ENCODE data around the gene PNPLA6.

Gene PNPLA6

DNA sequence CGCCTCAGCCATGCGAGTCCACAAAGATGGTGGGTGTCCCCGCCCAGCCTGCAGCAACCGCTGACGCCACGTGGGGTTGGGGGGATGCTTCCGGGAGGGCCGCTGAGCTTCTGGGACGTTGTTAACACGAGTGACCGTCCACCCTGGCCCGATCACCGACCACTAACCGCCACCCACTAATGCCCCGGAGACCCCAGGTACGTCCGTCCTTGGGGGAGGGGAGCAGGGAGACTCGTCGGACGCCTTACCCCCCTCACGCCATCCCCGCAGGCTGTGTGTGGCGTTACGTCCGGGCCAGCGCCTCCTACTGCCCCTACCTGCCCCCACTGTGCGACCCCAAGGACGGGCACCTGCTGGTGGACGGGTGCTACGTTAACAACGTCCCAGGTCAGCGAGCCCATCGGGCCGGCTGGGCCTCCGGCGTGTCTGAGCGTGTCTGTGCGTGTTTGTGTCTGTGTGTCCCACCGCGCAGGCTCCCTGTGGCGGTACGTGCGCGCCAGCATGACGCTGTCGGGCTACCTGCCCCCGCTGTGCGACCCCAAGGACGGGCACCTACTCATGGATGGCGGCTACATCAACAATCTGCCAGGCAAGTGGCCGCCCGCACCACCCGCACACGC lies 21.3 kb downstream of the PNPLA6 start:
- DNase-seq (ENCODE audit: low spot score), result no peak
- TF ChIP-seq, protein P1, sequence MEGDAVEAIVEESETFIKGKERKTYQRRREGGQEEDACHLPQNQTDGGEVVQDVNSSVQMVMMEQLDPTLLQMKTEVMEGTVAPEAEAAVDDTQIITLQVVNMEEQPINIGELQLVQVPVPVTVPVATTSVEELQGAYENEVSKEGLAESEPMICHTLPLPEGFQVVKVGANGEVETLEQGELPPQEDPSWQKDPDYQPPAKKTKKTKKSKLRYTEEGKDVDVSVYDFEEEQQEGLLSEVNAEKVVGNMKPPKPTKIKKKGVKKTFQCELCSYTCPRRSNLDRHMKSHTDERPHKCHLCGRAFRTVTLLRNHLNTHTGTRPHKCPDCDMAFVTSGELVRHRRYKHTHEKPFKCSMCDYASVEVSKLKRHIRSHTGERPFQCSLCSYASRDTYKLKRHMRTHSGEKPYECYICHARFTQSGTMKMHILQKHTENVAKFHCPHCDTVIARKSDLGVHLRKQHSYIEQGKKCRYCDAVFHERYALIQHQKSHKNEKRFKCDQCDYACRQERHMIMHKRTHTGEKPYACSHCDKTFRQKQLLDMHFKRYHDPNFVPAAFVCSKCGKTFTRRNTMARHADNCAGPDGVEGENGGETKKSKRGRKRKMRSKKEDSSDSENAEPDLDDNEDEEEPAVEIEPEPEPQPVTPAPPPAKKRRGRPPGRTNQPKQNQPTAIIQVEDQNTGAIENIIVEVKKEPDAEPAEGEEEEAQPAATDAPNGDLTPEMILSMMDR (IDR thresholded peaks at IDR 0.05), result no peak
- H3K27ac ChIP-seq, result no peak overlapping the region
- no peak overlapping the region for H3K4me3 ChIP-seq

DNA sequence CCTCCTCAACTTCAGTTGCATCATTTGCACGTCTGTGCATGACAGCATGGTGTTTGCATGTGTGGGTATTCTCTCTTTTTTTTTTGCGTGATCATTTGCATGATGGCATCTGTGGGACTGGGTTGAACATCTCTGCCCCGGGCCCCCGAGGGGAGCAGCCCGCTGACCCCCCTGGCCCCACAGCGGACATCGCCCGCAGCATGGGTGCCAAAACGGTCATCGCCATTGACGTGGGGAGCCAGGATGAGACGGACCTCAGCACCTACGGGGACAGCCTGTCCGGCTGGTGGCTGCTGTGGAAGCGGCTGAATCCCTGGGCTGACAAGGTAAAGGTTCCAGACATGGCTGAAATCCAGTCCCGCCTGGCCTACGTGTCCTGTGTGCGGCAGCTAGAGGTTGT lies 23.1 kb downstream of the PNPLA6 start:
- TF ChIP-seq, protein P1 (IDR thresholded peaks at IDR 0.05), result no peak
- no peak for DNase-seq (ENCODE audit: low spot score)
- Histone ChIP-seq H3K4me3 (no peak overlapping the region), H3K27ac (no peak overlapping the region)

DNA sequence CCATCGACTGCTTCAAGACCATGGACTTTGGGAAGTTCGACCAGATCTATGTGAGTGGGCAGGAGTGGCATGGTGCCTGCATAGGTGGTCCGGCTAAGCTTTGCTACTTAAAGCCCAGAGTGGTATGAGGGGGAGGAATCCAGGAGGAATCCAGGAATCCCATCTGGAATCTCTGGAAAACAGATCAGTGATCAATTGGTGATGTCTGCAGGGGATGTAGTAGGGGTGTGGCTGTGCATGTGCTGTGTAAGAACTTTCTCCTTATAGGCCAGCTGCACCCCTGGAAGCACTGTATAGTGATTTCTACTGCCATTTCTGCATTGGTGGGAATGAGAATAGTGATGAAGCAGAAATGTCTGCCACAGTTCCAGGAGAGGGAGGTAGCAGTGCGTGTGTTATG lies 23.6 kb downstream of the PNPLA6 start:
- TF ChIP-seq, protein P1 (IDR thresholded peaks at IDR 0.05), result no peak
- DNase-seq (ENCODE audit: low spot score), result no peak
- no peak overlapping the region for H3K4me3 ChIP-seq
- no peak overlapping the region for H3K27ac ChIP-seq

DNA sequence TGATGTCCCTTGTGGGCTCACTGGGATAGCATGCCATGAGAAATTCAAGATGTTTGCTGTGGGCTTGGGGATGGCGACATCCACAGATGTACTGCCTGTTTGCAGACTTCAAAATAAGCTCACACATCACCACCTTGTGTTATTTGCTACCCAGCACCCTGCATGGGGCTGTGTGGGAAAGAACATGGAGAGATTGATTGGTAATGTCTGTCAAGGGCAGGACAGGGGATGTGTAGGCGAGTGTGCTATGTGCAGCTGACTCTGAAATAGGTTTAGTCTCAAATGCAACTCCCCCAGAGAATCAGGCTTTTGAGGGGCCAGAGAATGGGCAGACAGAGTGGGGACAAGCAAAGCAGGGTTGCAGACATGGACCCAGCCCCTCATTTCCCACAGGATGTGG lies 24.7 kb downstream of the PNPLA6 start:
- no peak for DNase-seq (ENCODE audit: low spot score)
- Histone ChIP-seq H3K27ac (no peak overlapping the region), H3K4me3 (no peak overlapping the region)
- TF ChIP-seq, protein P1 (IDR thresholded peaks at IDR 0.05), result no peak

DNA sequence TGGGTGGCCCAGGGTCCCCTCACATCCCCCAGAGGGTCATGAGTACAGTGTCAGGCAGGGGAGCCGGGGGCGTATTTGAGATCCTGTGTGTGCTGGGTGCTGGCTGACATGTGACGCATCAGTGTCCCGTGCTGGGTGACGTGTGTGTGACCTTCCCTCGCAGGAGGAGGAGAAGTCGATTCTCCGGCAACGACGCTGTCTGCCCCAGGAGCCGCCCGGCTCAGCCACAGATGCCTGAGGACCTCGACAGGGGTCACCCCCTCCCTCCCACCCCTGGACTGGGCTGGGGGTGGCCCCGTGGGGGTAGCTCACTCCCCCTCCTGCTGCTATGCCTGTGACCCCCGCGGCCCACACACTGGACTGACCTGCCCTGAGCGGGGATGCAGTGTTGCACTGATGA lies 25.8 kb downstream of the PNPLA6 start:
- Histone ChIP-seq H3K27ac (no peak overlapping the region), H3K4me3 (no peak overlapping the region)
- DNase-seq (ENCODE audit: low spot score), result no peak
- TF ChIP-seq, protein P1 (IDR thresholded peaks at IDR 0.05), result no peak

DNA sequence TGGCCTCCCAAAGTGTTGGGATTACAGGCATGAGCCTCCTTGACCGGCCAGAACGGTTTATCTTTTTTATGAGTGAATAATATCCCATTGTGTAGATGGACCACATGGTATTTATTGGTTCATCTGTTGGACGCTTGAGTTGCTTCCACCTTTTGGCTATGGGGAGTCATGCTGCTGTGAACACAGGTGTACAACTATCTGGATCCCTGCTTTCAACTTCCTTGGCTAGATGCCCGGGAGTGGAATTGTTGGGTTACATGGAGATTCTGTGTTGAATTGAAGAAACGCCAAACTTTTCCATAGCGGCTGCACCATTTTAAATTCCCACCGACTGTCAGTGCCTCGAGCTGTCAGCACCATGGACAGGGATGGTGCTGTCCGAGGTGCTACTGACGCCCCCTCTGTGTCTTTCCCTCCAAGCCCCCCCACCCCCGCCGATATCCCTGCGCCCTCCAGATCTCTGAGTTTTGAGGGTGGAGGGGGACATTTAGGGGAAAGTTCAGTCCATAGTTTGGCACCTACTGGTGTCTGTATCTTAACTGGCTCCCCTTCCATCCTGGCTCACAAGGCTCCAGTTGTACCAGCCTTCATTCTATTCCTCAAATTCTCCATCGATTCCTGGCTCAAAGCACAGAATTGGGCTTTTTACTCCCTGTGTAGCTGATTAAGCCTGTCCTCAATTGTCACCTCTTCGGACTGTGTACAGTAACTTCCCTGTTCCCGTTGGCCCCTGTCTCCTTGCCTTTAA lies 27.3 kb downstream of the PNPLA6 start:
- Histone ChIP-seq H3K4me3 (no peak overlapping the region), H3K27ac (no peak overlapping the region)
- TF ChIP-seq, protein P1 (IDR thresholded peaks at IDR 0.05), result no peak
- DNase-seq (ENCODE audit: low spot score), result no peak

DNA sequence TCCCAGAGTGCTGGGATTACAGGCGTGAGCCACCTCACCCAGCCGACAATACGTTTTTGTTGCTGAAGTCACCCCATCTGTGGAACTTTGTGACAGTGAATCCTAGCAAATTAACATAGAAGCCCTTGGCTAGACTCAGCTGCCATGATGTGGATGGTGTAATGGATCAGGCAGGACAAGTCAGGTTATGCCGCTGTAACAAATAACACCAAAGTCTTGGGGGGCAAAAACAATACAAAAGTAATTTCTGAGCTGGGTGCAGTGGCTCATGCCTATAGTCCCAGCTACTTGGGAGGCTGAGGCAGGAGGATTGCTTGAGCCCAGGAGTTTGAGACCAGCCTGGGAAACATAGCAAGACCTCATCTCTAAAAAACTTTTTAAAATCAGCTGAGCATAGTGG lies 29.3 kb downstream of the PNPLA6 start:
- H3K27ac ChIP-seq, result no peak overlapping the region
- TF ChIP-seq, protein P1 (IDR thresholded peaks at IDR 0.05), result no peak
- DNase-seq (ENCODE audit: low spot score), result no peak
- no peak overlapping the region for H3K4me3 ChIP-seq
